ENCODE measurements around the gene PAPPA. TPM values are rescaled to one million over a fixed set of nuclear protein-coding genes. Genes with fewer than 3 reads are reported as not detected.

The PAPPA gene
- total and polyA plus RNA-seq, 12 donors, result 0.22 to 23.9 (median 5.7) TPM

- H3K27me3 ChIP-seq, result no peaks in the 10 kb centered on the region
- DNase-seq, result no peak
- no peak overlapping the region for H3K4me3 ChIP-seq
- H3K9me3 ChIP-seq (replicated peaks in 1 of 3), result no peaks in the 10 kb centered on the region
- no peak overlapping the region for H3K27ac ChIP-seq
- TF ChIP-seq POLR2A (IDR thresholded peaks at IDR 0.05) (no peak), CTCF (IDR thresholded peaks at IDR 0.05) (no peak)
- no peaks in the 10 kb centered on the region for H3K36me3 ChIP-seq (replicated peaks in 1 of 2)
- intact Hi-C loops (cut with DNase I), result no loop called here
- H3K4me1 ChIP-seq (replicated peaks in 1 of 2), result no peaks in the 10 kb centered on the region
- whole genome bisulfite sequencing, 4 donors, result 100% methylated on average over 1 of the region's 1 CpG
Observed at GRCh38 chr9:116405321-116405720, 251.7 kb downstream of the PAPPA start.

GRCh38 chr9:116406469-116406868 is 252.9 kb downstream of the PAPPA start:
- intact Hi-C loops (cut with DNase I), result no loop called here
- DNase-seq, result no peak
- Histone ChIP-seq H3K9me3 (replicated peaks in 1 of 3) (no peaks in the 10 kb centered on the region), H3K4me3 (no peak overlapping the region), H3K27ac (no peak overlapping the region), H3K27me3 (no peaks in the 10 kb centered on the region), H3K36me3 (replicated peaks in 1 of 2) (no peaks in the 10 kb centered on the region), H3K4me1 (replicated peaks in 1 of 2) (no peaks in the 10 kb centered on the region)
- no peak for TF ChIP-seq POLR2A (IDR thresholded peaks at IDR 0.05)
- no peak for TF ChIP-seq CTCF (IDR thresholded peaks at IDR 0.05)
- 76 to 89% (median 82%) methylated on average over 2 of the region's 2 CpGs for WGBS, 4 donors

GRCh38 chr9:116409129-116409528 is 255.5 kb downstream of the PAPPA start:
- intact Hi-C loops (cut with DNase I), result no loop called here

GRCh38 chr9:116409638-116410037 is 256.0 kb downstream of the PAPPA start:
- intact Hi-C loops (cut with DNase I), result no loop called here
- Histone ChIP-seq H3K9me3 (replicated peaks in 1 of 3) (no peaks in the 10 kb centered on the region), H3K36me3 (replicated peaks in 1 of 2) (no peaks in the 10 kb centered on the region), H3K27me3 (no peaks in the 10 kb centered on the region), H3K4me1 (replicated peaks in 1 of 2) (no peaks in the 10 kb centered on the region), H3K27ac (no peak overlapping the region), H3K4me3 (no peak overlapping the region)
- 83 to 92% (median 85%) methylated on average over 6 of the region's 6 CpGs for WGBS, 4 donors
- DNase-seq, result no peak
- no peak for TF ChIP-seq CTCF (IDR thresholded peaks at IDR 0.05)
- no peak for TF ChIP-seq POLR2A (IDR thresholded peaks at IDR 0.05)

More at GRCh38 chr9:116409129-116409528, 255.5 kb downstream of the PAPPA start:
- 84 to 91% (median 89%) methylated on average over 2 of the region's 2 CpGs for WGBS, 4 donors
- DNase-seq, result no peak
- Histone ChIP-seq H3K36me3 (replicated peaks in 1 of 2) (no peaks in the 10 kb centered on the region), H3K4me3 (no peak overlapping the region), H3K27ac (no peak overlapping the region), H3K4me1 (replicated peaks in 1 of 2) (no peaks in the 10 kb centered on the region), H3K27me3 (no peaks in the 10 kb centered on the region), H3K9me3 (replicated peaks in 1 of 3) (no peaks in the 10 kb centered on the region)
- TF ChIP-seq CTCF (IDR thresholded peaks at IDR 0.05), result no peak
- no peak for TF ChIP-seq POLR2A (IDR thresholded peaks at IDR 0.05)

Data from adrenal gland (tissue), 12 donors.